ENCODE results near the gene COL9A1.

Gene COL9A1

DNA sequence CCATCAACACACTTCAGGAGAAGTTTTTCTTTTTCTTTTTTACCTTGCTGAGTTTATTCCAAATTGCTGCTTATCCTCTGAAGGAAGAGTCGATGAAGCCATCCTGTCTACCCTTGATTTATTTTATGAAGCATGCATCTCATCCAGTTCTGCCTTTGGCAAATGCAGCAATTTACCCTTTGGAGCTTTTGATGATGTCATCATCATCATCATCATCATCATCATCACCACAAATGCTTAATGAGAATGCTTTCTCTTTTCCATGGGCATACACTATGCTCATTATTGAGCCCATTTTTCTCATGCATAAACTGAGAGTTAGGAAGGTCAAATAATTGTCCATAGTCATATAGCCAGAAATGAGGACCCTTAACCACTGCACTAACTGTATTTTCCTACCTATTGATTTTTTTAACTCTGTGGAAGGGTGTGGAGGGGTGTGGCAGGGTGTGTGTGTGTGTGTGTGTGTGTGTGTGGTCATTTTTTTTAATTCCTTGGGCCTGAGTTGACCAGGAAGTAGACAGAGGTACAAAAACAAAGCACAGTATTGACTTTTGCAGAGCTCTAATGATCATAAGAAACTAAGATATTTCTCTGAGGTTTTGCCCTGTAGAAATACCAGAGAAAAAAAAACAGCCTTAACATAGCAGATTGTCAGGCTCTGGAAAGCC lies 82.8 kb downstream of the COL9A1 start:
- H3K36me3 ChIP-seq = no peaks in the 10 kb centered on the region
- no peak overlapping the region for H3K4me3 ChIP-seq
- no peak for DNase-seq
- no peaks in the 10 kb centered on the region for H3K9me3 ChIP-seq
- H3K27ac ChIP-seq = no peak overlapping the region
- intact Hi-C loops (cut with DNase I; ENCODE audit: low total_unique reads) = no loop called here
- no peak for TF ChIP-seq CTCF (IDR thresholded peaks at IDR 0.05)
- no peaks in the 10 kb centered on the region for H3K27me3 ChIP-seq
- H3K4me1 ChIP-seq = no peaks in the 10 kb centered on the region

- H3K36me3 ChIP-seq = no peaks in the 10 kb centered on the region
- TF ChIP-seq CTCF (IDR thresholded peaks at IDR 0.05) = no peak
- H3K27me3 ChIP-seq = no peaks in the 10 kb centered on the region
- no peak for DNase-seq
- no peak overlapping the region for H3K4me3 ChIP-seq
- H3K9me3 ChIP-seq = no peaks in the 10 kb centered on the region
- intact Hi-C loops (cut with DNase I; ENCODE audit: low total_unique reads) = no loop called here
- no peak overlapping the region for H3K27ac ChIP-seq
- no peaks in the 10 kb centered on the region for H3K4me1 ChIP-seq
These were observed 86.1 kb downstream of the COL9A1 start for GRCh38 chr6:70216767-70217166.

DNA sequence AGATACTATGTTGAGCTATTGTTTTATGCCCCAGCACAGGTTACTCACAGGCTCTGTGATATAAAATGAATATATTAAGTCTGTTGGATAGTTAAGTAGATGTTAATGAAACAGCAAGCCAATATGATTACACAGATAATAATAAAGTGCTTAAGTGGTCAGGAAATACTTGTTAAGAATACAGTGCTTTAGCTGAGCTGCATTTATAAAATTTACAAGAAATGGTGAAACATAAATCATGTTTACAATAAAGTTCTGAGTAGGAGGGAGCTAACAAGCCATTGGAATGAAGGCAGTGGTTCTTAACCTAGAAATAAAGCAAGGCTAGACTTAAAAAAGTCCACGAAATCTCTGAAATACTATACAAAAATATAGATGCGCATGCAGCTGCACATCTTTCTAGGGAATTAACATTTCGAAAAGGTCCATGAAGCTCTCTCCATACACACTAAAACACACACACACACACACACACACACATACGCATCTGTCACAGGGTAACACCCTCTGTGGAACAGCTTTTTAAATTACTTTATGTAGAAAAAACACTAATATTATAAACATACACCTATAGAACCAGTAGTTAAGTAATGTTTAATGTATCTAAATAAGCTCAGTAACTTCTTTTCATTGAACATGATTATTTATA lies 87.3 kb downstream of the COL9A1 start:
- no peak for TF ChIP-seq CTCF (IDR thresholded peaks at IDR 0.05)
- H3K36me3 ChIP-seq = no peaks in the 10 kb centered on the region
- no peak overlapping the region for H3K27ac ChIP-seq
- intact Hi-C loops (cut with DNase I; ENCODE audit: low total_unique reads) = no loop called here
- no peak for DNase-seq
- H3K9me3 ChIP-seq = no peaks in the 10 kb centered on the region
- H3K4me3 ChIP-seq = no peak overlapping the region
- H3K27me3 ChIP-seq = no peaks in the 10 kb centered on the region
- H3K4me1 ChIP-seq = no peaks in the 10 kb centered on the region

DNA sequence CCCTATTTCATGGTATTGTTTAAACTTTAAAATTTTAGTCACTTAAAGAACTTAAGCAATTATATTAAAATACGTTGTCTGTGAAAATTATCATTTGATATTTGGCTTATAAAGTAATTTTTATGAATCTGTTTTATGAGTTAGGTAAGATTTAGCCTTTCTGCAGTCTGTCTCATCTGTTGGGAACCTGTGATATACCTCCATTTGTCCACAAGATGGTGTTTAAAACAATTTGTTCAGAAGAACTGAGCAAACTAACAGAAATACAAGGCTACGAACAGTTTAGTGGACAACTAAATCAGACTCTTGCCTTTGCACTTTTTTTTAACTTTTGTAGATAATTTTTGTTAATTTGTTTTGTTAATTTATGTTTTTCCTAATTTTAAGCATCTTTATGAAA lies 92.4 kb downstream of the COL9A1 start:
- H3K27ac ChIP-seq = no peak overlapping the region
- H3K4me3 ChIP-seq = no peak overlapping the region
- no peaks in the 10 kb centered on the region for H3K27me3 ChIP-seq
- no peak for TF ChIP-seq CTCF (IDR thresholded peaks at IDR 0.05)
- no peaks in the 10 kb centered on the region for H3K4me1 ChIP-seq
- intact Hi-C loops (cut with DNase I; ENCODE audit: low total_unique reads) = no loop called here
- no peak for DNase-seq
- no peaks in the 10 kb centered on the region for H3K36me3 ChIP-seq
- no peaks in the 10 kb centered on the region for H3K9me3 ChIP-seq

DNA sequence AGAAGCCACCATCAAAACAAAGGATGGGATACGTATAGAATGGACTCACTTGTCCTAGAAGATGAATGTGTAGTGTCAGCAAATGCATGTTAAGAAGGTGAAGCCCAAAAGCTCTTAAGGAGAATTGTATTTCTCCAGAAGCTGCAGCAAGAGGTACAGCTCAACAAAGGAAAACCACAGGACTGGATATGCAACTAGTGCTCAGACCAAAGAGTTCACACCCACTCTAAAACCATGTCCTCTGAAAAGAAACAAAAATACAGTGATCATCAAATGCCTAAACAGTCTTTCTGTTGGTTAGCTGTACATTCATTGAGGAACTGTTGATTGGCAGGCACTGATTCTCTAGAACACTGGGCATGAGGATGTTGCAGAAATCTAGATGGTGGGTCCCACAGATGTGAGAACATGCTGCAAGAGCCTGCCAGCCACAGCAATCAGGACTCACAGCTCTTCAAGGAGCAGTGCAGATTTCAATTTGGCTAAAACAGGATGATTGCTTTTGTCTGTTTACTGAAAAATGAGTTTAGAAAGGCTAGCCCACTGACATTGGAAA lies 94.6 kb downstream of the COL9A1 start:
- no peak for DNase-seq
- no peak for TF ChIP-seq CTCF (IDR thresholded peaks at IDR 0.05)

More for the DNA sequence above, 94.6 kb downstream of the COL9A1 start:
- Histone ChIP-seq H3K36me3 (no peaks in the 10 kb centered on the region), H3K27me3 (no peaks in the 10 kb centered on the region), H3K9me3 (no peaks in the 10 kb centered on the region), H3K4me1 (no peaks in the 10 kb centered on the region), H3K27ac (no peak overlapping the region), H3K4me3 (no peak overlapping the region)
- intact Hi-C loops (cut with DNase I; ENCODE audit: low total_unique reads) = no loop called here

All from tibial artery (tissue), 4 donors.